NCI-H774 (cell line): ENCODE results near the gene RANBP17.
"Not testable (repeated sequence)": the region's sequence is repeated elsewhere in the genome, so short reads cannot be mapped to it uniquely, and the experiment has no call there.

Source experiments
- DNase-seq: peaks from one replicate; lab custom pipeline; 2025; lab: John Stamatoyannopoulos, UW

RANBP17 gene

DNA sequence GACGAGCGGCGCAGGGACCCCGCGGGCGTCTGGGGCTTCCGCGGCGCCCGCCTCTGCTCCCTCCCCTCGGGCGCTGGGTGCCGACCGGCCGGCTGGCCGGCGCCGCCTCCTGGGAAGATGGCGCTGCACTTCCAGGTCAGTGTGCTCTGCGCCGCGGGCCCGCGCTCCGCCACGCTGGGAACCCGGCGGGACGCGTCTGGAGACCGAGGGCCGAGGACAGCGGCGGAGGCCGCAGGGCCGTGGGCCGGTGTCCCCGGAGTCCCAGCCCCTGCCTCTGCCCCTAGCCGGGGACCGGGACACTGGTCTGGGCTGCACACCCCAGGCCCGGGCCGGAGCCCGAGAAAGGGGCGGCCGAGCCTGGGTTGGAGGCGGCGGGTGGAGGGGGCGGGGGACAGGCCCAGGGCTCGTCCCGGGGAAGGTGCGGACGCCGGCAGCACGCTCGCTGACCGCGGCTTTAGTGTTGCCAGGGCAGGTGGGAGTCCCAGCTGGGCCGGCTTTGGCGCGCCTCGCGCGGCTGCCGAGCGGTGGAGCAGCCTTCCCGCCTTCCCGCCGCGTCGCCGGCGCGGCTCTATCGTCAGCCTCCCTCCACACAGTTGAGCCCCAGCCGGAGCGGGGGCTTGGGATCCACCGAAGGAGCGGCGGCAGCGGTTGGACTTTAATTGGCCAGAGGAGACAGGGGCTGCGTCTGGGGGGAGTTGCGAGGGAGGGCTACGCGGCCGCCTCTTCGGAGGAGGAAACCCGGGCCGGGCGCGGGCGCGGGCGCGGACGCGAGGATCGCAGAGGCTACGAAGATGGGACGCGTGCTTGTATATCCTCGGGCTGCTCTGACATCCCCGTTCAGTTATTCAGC lies at the start of gene RANBP17:
RANBP17 (plus strand) TSS at position 102 of the 850 bp plus-strand sequence.
- peak; percentile 77 for DNase-seq

DNA sequence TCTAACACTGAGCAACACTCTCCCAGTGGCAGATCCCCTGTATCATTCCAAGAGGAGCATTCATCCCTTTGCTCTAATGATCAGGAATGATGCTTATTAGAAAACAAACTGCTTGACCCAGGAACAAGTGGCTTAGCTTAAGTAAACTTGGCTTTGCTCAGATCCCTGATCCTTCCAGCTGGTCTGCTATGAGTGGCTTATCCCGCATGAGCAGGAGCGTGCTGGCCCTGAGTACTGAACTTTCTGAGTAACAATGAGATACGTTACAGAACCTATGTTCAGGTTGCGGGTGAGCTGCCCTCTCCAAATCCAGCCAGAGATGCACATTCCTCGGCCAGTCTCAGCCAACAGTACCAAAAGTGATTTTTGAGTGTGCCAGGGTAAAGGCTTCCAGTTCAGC lies 48.6 kb upstream of the RANBP17 start:
- DNase-seq = no peak

DNA sequence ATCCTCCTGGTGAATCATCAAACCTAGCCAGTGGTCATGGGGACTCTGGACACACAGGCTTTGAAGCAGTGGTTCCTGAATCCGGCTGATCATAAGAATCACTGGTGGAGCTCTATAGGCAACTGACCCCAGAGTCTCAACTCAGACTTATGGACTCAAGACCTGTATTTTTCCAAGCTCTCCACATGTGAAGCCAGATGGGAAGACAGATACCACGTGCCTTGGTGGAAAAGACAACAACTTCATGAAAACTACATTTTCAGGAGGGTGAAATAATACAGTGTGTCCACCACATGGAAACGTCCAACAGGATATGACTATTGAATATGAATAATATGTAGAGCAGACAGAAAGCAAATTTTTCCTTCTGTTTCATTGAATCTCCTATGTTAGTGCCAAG lies 44.6 kb upstream of the RANBP17 start:
- DNase-seq = no peak

DNA sequence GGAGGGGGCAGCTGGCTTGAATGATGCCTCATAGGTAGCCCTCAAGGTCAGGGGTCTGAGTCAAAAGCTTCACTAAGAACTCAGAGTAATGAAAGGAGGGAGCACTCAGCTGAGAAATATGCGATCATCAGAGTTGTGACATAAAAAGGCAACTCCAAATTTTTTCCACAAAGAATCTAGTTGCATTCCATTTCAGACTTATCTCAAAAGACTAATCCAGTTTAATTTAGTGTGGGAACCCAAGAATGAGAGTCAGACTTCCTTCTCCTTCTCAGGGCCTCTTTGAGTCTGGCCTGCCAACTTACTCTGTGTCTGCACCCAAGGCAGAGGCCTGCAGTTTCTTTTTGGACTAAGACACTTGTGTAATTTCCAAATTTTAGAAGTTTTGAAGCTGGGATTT lies 43.6 kb upstream of the RANBP17 start:
- DNase-seq = no peak

DNA sequence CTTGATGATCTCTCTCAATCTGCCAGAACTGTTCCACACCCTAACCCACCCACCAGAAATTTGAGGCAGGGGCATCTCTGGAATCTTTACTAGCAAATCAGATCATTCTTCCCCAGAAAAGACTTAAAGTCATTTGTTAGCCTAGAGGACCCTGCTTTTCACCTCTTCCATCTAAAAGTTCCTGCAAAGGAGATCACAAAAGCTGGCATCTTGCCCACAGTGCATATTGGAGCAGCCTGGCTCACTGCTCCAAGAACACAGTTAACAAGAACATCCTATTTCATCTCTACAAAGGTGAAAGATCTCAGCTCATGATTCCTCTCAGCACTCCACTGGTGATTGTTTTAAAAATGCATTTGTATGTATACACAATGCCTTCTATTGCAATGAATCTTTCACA lies 42.0 kb upstream of the RANBP17 start:
- DNase-seq = no peak

DNA sequence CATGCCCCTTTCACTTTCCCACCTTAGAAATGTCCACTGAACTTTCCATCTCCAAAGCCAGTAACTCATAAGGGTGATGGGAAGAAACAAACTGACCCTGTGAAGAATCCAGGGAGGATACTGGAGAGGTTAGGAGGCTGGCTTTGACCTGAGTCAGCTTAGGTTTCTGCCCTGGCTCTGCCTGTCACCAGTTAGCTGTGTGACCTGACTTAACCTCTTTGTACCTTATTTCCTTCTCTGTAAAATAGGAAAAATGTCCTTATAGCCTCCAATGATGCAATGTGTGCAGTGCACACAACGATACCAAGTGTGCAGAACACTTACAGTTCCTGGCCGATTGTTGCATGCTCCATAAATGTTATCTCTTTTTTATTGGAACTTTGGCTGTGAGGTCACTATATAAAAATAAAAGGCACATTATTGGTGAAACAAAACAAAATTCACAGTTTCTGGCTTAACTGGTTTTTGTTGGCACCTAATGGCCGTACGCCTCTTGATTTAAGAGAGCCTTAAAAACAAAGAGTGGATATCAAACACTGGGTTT lies 40.5 kb upstream of the RANBP17 start:
- peak; percentile 38 for DNase-seq

DNA sequence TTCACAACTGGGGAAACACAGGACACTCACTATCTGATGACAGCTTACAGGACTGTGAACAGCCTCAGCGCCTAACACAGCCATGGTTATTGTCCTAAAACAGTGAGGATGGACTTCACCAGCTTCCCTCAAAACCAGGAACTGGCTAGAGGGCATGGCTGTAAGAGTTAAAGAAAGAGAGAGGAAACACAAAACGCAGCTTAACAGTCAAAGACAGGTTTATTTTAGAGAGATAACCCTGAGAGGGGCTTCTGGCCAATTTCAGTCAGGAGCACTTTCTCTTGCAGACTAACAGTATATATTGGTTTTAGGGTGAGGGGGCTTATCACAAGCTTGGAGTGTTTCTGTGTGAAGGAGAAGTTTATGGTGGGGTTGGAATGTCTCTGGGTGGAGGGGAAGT lies 35.7 kb upstream of the RANBP17 start:
- no peak for DNase-seq

DNA sequence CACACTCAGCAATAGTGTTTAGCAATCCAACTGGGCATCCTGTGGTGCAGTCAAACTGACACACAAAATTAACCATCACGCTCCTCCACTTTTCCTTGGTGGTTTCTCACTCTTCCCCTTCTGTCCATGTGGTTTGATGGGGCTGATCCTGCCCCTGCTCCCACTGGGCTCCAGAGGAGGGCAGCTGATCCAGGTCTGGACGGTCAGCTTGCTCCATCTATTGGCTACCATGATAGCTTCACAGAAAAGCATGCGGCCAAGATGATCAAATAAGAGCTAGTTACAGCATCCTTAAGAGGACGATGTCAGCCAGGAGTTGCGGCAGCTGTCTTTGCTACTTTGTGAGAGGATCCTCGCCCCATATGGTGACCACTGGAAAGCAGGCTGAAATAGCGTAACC lies 29.6 kb upstream of the RANBP17 start:
- no peak for DNase-seq

DNA sequence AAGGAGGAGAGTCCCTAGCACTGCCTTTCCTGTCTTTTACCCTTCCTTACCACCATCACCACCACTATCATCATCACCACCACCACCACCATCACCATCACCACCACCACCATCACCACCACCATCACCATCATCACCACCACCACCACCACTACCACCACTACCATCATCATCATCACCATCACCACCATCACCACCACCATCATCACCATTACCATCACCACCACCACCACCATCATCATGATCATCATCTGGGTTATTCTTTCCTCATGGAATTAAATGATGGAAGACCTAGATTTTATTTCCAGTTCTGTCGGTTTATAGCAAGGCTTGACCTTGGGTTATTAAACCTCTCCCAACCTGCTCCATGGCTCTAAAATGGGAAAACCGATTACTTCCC lies 27.8 kb upstream of the RANBP17 start:
- DNase-seq = not testable (repeated sequence)

DNA sequence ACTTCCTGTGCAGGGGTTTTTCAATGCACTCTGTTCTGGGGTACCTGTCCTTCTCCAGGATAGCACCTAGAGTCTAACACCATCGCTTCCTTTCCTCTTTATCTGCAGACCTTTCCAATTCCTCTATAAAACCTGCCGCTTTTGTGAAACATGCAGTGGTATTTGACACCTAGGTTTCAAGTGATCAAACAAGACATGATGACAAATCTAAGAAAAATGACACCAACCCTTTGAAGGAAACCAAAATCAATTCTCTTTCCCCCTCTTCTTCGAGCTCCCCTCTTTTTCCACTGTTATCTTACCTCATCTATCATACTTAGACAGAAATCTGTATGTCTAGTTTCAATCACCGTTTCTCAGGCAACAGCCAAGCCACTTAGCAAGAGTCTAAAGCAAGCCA lies 25.6 kb upstream of the RANBP17 start:
- DNase-seq = no peak

DNA sequence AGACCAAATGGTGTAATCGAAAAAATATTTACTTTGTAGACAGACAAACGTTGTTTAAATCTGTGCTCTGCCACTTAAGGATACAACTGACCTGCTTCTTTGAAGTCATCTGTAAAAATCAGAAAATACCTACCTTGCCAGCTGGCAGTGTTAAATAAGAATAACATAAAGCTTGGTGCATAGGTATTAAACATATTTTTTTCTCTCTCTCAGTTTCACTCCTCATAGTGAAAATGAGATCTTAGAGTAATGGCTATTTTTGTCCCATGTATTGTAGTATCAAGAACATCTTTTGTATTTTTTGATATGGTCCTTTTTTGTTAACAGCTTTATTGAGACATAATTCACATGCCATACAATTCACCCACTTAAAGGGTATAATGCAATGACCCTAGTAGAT lies 17.9 kb upstream of the RANBP17 start:
- DNase-seq = no peak

DNA sequence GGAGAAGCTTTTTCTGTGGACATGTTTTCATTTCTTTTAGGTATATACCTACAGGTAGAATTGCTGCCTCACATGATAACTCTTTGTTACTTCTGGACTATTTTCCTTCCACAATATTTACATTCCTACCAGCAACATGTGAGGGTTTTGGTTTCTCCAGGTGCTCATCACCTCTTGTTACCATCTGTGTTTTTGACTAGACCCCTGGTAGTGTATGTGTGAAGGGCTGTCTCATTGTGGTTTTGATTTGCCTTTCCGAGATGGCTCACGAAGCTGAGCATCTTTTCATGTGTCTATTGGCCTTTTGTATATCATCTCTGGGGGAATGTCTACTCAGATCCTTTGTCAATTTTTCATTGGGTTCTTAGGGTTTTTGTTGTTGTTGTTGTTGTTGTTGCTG lies 17.2 kb upstream of the RANBP17 start:
- no peak for DNase-seq

DNA sequence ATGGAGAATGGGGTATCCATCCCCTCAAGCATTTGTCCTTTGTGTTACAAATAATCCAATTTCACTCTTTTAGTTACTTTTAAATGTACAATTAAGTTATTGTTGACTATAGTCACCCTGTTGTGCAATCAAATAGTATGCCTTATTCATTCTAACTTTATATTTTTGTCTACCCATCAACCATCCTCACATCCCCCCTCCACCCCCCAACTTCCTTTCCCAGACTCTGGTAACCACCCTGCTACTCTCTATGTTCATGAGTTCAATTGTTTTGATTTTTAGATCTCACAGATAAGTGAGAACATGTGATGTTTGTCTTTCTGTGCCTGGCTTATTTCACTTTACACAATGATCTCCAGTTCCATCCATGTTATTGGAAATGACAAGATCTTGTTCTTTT lies 15.4 kb upstream of the RANBP17 start:
- DNase-seq = no peak

DNA sequence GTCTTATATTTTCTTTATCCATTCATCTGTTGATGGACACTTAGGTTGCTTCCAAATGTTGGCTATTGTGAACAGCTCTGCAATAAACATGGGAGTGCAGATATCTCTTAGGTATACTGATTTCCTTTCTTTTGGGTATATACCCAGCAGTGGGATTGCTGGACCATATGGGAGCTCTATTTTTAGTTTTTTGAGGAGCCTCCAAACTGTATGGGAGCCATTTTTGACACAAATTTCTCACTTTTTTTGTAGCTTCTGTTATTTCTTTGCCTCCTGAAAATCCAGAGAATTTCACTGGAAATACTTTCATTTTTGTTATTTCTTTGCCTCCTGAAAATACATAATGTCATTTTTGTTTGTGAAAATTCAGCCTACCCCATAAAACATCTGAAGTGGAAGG lies 15.0 kb upstream of the RANBP17 start:
- DNase-seq = no peak

DNA sequence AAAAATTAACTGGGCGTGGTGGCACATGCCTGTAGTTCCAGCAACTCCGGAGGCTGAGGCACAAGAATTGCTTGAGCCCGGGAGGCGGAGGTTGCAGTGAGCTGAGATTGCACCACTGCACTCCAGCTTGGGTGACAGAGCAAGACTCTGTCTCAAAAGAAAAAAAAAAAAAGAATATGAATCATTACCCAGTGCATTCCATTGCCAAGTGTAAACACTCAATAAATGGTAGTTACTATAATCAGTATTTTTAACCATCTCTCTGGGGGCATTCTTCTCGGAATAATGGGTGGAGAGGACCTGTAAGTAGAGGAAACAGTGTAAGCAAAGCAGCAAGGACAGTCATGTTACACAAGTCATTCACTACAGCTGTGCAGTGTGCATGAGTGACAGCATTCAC lies 13.8 kb upstream of the RANBP17 start:
- DNase-seq = no peak

DNA sequence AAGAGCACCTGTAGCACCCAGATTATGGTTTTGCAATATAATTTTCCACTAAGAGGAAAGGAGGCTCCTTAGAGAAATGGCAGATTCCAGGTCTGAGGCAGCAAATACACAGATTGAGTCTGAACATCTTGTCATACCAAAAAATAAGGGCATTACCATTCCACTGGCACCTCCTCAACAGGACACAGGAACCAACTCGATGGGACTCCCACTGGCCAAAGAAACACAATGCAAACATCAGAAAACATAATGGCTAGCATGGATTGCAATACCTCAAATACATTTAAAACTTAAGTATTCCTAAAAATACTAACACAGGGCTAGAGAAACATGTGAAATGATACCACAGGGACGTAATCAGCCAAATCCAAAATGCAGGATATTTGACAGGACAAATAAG lies 12.4 kb upstream of the RANBP17 start:
- no peak for DNase-seq

DNA sequence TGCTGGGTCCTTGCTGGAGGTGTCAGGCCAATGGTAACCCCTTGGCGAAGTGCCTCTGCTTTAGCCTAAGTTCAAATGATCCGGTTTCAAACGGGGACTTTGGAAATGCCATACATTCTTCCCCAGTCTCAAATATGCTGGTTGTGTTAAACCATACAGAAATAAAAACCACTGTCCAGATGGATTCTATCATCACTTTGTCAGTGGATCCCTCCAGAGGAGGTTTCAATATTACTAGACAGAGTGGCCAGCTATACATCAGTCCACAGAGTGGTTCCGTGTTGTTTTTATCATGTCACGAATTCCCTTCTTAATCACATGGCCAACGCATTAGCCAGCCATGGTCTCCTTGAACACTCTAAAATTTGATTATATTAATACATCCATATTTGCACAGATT lies 7.3 kb upstream of the RANBP17 start:
- DNase-seq = no peak

DNA sequence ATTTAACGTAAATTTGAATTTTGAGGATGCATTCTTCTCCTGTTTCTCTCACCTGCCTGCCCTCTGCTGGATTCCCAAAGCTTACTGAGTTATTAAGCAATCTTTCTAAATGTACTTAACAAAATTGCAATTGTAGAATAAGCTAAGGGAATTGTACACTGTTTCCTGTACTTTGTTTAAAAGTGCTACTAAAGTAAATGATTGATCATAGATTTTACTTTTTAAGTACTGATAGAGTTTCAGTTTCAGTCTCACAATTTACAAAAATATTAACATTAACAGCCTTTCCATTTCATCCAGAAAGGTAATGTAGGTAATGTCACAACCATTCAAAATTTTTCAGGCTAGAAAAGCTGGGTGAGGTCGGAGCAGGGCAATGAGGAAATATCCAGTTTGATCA lies 4.8 kb upstream of the RANBP17 start:
- no peak for DNase-seq

DNA sequence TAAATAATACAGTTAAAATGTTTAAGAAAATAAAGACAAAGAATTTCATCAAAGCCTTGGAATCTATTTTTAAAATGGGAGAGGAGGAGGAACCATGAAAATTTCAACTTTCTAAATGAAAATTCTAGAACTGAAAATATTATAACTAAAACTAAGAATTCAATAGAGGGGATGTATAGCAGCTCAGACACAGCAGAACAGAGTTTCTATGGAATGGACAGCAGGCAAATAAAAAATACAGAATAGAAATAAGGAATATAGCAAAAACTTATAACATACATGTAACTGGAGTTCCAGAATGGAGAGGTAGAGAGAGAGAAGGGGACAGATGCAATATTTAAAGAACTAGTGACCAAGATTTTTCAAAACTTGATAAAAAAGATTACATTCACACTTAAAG lies 1.4 kb upstream of the RANBP17 start:
- no peak for DNase-seq

DNA sequence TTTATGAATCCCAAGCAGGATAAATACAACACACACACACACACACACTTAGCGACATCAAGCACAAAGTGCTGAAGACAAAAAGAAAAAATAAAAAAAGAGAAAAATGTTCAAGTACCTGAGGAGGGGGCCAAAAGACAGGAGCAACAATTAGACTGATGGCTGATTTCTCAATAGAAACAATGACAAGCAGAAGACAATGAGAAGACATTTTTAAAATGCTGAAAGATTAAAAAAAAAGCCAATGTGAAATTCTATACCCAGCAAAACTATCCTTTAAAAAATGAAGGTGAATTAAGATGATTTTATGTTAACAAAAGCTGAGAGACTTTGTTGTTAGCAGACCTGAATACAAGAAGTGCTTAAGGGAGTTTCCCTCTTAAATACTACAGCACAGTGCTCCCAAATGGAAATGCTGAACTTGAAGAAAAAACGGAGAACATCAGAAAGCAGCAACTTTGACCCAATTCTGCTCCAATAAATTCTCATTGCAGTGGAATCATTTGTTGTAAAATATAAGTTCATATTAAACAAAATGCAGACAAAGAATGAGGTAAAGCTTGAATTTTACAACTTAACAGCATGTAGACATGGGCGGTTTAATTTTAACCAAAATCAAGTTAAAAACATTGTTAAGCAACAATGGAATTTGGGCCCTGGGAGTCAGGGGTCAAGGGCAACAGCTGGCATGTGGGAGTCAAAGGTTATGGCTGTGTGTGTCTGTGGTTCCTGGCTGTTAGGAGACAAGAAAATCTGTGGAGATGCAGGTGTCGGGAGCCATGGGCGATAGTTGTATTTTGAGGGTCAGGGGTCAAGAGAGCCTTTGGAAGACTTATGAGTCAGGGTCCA lies 776 bp upstream of the RANBP17 start:
- DNase-seq = no peak

DNA sequence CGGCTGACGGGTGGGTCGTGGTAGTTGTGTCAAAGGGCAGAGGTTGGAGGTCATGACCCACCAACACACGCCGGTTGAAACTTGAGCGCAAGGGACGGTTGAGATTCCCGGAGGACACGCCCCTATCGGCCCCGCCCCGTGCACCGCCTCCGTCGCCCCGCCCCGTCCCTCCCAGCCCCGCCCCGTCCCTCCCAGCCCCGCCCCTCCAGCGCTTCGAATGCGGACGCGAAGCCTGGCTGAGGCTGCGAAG lies 226 bp upstream of the RANBP17 start:
- no peak for DNase-seq

DNA sequence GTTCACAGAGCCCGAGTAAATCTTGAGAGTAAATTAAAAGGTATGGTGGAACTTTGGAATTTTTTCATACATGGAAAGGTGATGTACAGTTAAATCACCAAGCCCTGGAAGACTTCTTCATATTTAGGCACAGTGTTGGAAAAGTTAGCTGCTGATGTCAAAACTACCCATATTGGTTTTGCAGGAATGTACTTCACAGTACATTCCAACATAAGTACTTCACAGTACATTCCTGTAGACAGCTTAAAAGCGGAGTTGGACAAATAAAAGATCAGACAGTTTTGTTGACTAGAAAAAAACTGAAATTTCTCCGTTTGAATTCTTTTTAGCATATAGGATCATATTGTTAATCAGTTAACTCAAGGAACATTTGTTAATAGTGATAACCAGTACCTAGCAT lies 1.8 kb downstream of the RANBP17 start:
- DNase-seq = no peak

DNA sequence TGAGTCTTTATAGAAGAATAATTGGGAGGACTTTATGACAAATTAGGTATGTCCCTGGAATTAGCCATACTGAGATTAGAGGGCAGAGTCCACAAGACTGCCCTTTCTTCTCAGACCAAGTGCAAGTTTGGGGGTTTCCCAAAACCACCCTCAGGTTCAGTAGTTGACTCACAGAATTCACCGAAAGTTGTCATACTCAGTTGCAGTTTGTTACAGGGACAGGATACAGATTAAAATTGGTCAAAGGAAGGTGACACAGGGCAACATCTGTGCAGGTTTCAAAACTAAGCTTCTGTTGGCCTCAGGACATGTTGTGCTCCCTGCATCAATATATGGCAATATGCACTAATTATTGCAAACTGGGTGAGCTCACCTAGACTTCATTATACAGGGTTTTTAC lies 3.8 kb downstream of the RANBP17 start:
- DNase-seq = no peak
